Duodenal mucosa (tissue), 2 donors: ENCODE measurements around the gene POU6F1.

ENCODE experiments used
- H3K27ac ChIP-seq: one replicate; pipeline ENCODE4 v1.7.0; 2013; ENCODE audit warnings: low read depth, low read length
- H3K27me3 ChIP-seq, 2 donors: one replicate each; pipeline ENCODE4 v1.7.0; 2013; ENCODE audit warnings: low read length in 2 of 2, control low read depth in 1 of 2; ENCODE audit not compliant: insufficient read depth in 2 of 2, control insufficient read depth in 1 of 2
- H3K36me3 ChIP-seq, 2 donors: one replicate each; pipeline ENCODE4 v1.7.0; 2013; ENCODE audit warnings: low read length in 2 of 2, control low read depth in 1 of 2; ENCODE audit not compliant: insufficient read depth in 2 of 2, control insufficient read depth in 1 of 2
- H3K4me1 ChIP-seq, 2 donors: one replicate each; pipeline ENCODE4 v1.7.0; 2013; ENCODE audit warnings: low read length in 2 of 2, control low read depth in 1 of 2; ENCODE audit not compliant: insufficient read depth in 2 of 2, control insufficient read depth in 1 of 2
- H3K4me3 ChIP-seq, 2 donors: one replicate each; pipeline ENCODE4 v1.7.0; 2013; ENCODE audit warnings: low read length in 2 of 2, low read depth in 1 of 2
- H3K9ac ChIP-seq, 2 donors: one replicate each; pipeline ENCODE4 v1.7.0; 2013; ENCODE audit warnings: low read length in 2 of 2, low read depth in 1 of 2
- H3K9me3 ChIP-seq, 2 donors: one replicate each; pipeline ENCODE4 v1.7.0; 2013; ENCODE audit warnings: low read length in 2 of 2, control low read depth in 1 of 2; ENCODE audit not compliant: control insufficient read depth in 1 of 2

Gene POU6F1

GRCh38 chr12:51139292-51139844 is 78.5 kb downstream of the POU6F1 start:
- Histone ChIP-seq H3K27me3 (no peaks in the 10 kb centered on the region), H3K36me3 (peaks cover 5 to 10% of the 10 kb centered on the region in 2 donors), H3K4me1 (no peaks in the 10 kb centered on the region), H3K27ac (no peak overlapping the region), H3K4me3 (no peak overlapping the region), H3K9ac (no peak overlapping the region), H3K9me3 (no peaks in the 10 kb centered on the region)
